WTC11 (cell line): ENCODE data around the gene IFITM2. TPM values are rescaled to one million over a fixed set of nuclear protein-coding genes. Genes with fewer than 3 reads are reported as not detected.

Source experiments
- ATAC-seq: fragments of 200-7000 bp; cut with Tn5 transposase; 2 replicates; pipeline ENCODE4 v1.10.0; 2021; ENCODE audit warnings: mild to moderate bottlenecking, moderate library complexity
- CTCF ChIA-PET: fragments of 300-600 bp; sonication (Branson Sonifier 250); formaldehyde crosslinking; loops from one replicate; lab custom pipeline; 2021; ENCODE audit warnings: antibody characterized with exemption; lab: Charles Lee
- POLR2A ChIA-PET: fragments of 350-600 bp; sonication (Branson Sonifier 250); formaldehyde crosslinking; loops from one replicate; lab custom pipeline; 2021; ENCODE audit warnings: antibody characterized with exemption; lab: Charles Lee
- DNase-seq: peaks from one replicate; pipeline ENCODE4 v3.0.0; 2021; ENCODE audit warnings: low spot score
- H3K27ac Mint-ChIP-seq: 2 replicates; pipeline ENCODE4 v1.8.0; 2021; ENCODE audit warnings: mixed read lengths
- H3K27me3 Mint-ChIP-seq: 2 replicates; pipeline ENCODE4 v1.8.0; 2021; ENCODE audit warnings: low read depth, mild to moderate bottlenecking, moderate library complexity, mixed read lengths
- H3K36me3 Mint-ChIP-seq: 2 replicates; pipeline ENCODE4 v1.8.0; 2021; ENCODE audit warnings: mixed read lengths
- H3K4me1 Mint-ChIP-seq: 2 replicates; pipeline ENCODE4 v1.8.0; 2022; ENCODE audit warnings: mixed read lengths
- H3K4me3 Mint-ChIP-seq: 2 replicates; pipeline ENCODE4 v1.8.0; 2021; ENCODE audit warnings: mild to moderate bottlenecking, moderate library complexity, mixed read lengths
- H3K9me3 Mint-ChIP-seq: 2 replicates; pipeline ENCODE4 v1.8.0; 2021; ENCODE audit warnings: mixed read lengths
- ATF2 ChIP-seq: sonication (generic); formaldehyde crosslinking; IDR thresholded peaks from 2 replicates; pipeline ENCODE4 v1.8.1; 2022; ENCODE audit warnings: low read depth, missing genetic modification reagents, borderline replicate concordance
- CREM ChIP-seq: sonication (generic); formaldehyde crosslinking; IDR thresholded peaks from 2 replicates; pipeline ENCODE4 v1.8.1; 2022; ENCODE audit warnings: mild to moderate bottlenecking, missing genetic modification reagents, moderate library complexity
- FOXJ3 ChIP-seq: sonication (generic); formaldehyde crosslinking; IDR thresholded peaks from 2 replicates; pipeline ENCODE4 v1.9.0; 2021; ENCODE audit warnings: missing genetic modification reagents, mild to moderate bottlenecking, borderline replicate concordance
- FOXP1 ChIP-seq: sonication (generic); formaldehyde crosslinking; IDR thresholded peaks from 2 replicates; pipeline ENCODE4 v1.8.0; 2022; ENCODE audit warnings: missing genetic modification reagents, mild to moderate bottlenecking, moderate library complexity, borderline replicate concordance
- HMGA2 ChIP-seq: fragments of 250-450 bp; sonication (Bioruptor Pico); IDR thresholded peaks from 2 replicates; pipeline ENCODE4 v1.4.0; 2021; ENCODE audit warnings: mild to moderate bottlenecking, moderate library complexity
- JAZF1 ChIP-seq: fragments of 250-450 bp; sonication (Bioruptor Pico); IDR thresholded peaks from 2 replicates; pipeline ENCODE4 v1.9.0; 2021; ENCODE audit warnings: moderate library complexity, mild to moderate bottlenecking, inconsistent platforms
- MYBL2 ChIP-seq: sonication (generic); formaldehyde crosslinking; IDR thresholded peaks from 2 replicates; pipeline ENCODE4 v1.8.1; 2023; ENCODE audit warnings: mild to moderate bottlenecking, moderate library complexity, missing genetic modification reagents
- NR1H2 ChIP-seq: sonication (generic); formaldehyde crosslinking; IDR thresholded peaks from 2 replicates; pipeline ENCODE4 v1.9.0; 2021; ENCODE audit warnings: mild to moderate bottlenecking, moderate library complexity, missing genetic modification reagents
- SP1 ChIP-seq: sonication (generic); formaldehyde crosslinking; conservative IDR thresholded peaks from 2 replicates; pipeline ENCODE4 v1.8.1; 2022; ENCODE audit warnings: missing genetic modification reagents
- STAT6 ChIP-seq: sonication (generic); formaldehyde crosslinking; conservative IDR thresholded peaks from 2 replicates; pipeline ENCODE4 v1.8.1; 2023; ENCODE audit warnings: mild to moderate bottlenecking, low read depth, missing genetic modification reagents, moderate library complexity
- TCF7 ChIP-seq: sonication (generic); formaldehyde crosslinking; IDR thresholded peaks from 2 replicates; pipeline ENCODE4 v1.8.0; 2022; ENCODE audit warnings: mild to moderate bottlenecking, low read depth, missing genetic modification reagents, moderate library complexity
- ZNF138 ChIP-seq: sonication (generic); formaldehyde crosslinking; conservative IDR thresholded peaks from 2 replicates; pipeline ENCODE4 v1.8.1; 2022; ENCODE audit warnings: mild to moderate bottlenecking, moderate library complexity, missing genetic modification reagents
- total RNA-seq: library from RNA; stranded (reverse); gene quantifications from 3 replicates; pipeline ENCODE4 v1.2.3, GENCODE V29; 2021
- TF ChIP-seq, protein P1 (sequence below): sonication (generic); formaldehyde crosslinking; IDR thresholded peaks from 2 replicates; pipeline ENCODE4 v1.8.0; 2022; ENCODE audit warnings: mild to moderate bottlenecking, missing genetic modification reagents
- TF ChIP-seq, protein P2 (sequence below): fragments of 250-450 bp; sonication (Bioruptor Pico); IDR thresholded peaks from 2 replicates; pipeline ENCODE4 v2.1.2; 2022; ENCODE audit warnings: mild to moderate bottlenecking, moderate library complexity
- TF ChIP-seq, protein P3 (sequence below): sonication (generic); formaldehyde crosslinking; IDR thresholded peaks from 2 replicates; pipeline ENCODE4 v1.8.0; 2022; ENCODE audit warnings: missing genetic modification reagents

The IFITM2 gene
- total RNA-seq, 1 experiment from 2014 or later, result 436 TPM

GRCh38 chr11:350723-351255 lies 43.2 kb downstream of the IFITM2 start (continued):
- no peak for TF ChIP-seq STAT6 (CRISPR knock-in tag)
- no peak for TF ChIP-seq ATF2
- TF ChIP-seq, protein P1, sequence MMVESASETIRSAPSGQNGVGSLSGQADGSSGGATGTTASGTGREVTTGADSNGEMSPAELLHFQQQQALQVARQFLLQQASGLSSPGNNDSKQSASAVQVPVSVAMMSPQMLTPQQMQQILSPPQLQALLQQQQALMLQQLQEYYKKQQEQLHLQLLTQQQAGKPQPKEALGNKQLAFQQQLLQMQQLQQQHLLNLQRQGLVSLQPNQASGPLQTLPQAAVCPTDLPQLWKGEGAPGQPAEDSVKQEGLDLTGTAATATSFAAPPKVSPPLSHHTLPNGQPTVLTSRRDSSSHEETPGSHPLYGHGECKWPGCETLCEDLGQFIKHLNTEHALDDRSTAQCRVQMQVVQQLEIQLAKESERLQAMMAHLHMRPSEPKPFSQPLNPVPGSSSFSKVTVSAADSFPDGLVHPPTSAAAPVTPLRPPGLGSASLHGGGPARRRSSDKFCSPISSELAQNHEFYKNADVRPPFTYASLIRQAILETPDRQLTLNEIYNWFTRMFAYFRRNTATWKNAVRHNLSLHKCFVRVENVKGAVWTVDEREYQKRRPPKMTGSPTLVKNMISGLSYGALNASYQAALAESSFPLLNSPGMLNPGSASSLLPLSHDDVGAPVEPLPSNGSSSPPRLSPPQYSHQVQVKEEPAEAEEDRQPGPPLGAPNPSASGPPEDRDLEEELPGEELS, result no peak
- no peak for TF ChIP-seq FOXP1
- TF ChIP-seq, protein P2, sequence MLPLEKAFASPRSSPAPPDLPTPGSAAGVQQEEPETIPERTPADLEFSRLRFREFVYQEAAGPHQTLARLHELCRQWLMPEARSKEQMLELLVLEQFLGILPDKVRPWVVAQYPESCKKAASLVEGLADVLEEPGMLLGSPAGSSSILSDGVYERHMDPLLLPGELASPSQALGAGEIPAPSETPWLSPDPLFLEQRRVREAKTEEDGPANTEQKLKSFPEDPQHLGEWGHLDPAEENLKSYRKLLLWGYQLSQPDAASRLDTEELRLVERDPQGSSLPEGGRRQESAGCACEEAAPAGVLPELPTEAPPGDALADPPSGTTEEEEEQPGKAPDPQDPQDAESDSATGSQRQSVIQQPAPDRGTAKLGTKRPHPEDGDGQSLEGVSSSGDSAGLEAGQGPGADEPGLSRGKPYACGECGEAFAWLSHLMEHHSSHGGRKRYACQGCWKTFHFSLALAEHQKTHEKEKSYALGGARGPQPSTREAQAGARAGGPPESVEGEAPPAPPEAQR, result no peak
- no peak for TF ChIP-seq JAZF1
- TF ChIP-seq, protein P3, sequence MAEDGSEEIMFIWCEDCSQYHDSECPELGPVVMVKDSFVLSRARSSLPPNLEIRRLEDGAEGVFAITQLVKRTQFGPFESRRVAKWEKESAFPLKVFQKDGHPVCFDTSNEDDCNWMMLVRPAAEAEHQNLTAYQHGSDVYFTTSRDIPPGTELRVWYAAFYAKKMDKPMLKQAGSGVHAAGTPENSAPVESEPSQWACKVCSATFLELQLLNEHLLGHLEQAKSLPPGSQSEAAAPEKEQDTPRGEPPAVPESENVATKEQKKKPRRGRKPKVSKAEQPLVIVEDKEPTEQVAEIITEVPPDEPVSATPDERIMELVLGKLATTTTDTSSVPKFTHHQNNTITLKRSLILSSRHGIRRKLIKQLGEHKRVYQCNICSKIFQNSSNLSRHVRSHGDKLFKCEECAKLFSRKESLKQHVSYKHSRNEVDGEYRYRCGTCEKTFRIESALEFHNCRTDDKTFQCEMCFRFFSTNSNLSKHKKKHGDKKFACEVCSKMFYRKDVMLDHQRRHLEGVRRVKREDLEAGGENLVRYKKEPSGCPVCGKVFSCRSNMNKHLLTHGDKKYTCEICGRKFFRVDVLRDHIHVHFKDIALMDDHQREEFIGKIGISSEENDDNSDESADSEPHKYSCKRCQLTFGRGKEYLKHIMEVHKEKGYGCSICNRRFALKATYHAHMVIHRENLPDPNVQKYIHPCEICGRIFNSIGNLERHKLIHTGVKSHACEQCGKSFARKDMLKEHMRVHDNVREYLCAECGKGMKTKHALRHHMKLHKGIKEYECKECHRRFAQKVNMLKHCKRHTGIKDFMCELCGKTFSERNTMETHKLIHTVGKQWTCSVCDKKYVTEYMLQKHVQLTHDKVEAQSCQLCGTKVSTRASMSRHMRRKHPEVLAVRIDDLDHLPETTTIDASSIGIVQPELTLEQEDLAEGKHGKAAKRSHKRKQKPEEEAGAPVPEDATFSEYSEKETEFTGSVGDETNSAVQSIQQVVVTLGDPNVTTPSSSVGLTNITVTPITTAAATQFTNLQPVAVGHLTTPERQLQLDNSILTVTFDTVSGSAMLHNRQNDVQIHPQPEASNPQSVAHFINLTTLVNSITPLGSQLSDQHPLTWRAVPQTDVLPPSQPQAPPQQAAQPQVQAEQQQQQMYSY (CRISPR knock-in tag), result no peak
- no peak for TF ChIP-seq SP1 (CRISPR knock-in tag)
- TF ChIP-seq TCF7 (CRISPR knock-in tag), result no peak

DNA sequence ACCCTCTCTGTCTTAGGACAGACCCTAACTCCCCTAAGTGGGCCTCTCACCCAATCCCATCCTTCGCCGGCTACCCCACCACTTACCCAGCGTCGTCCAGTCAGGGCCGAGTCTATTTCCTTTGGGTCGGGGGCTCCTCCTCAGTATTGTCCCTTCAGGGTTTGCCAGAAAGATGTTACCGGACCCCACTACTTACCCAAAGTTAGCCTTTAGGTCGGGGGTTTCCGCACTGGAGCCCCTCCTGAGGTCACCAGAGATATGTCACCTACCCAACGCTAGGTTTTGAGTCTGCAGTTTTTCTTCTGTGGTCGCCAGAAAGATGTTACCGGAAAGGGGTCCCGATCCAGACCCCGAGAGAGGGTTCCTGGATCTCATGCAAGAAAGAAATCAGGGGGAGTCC lies 43.8 kb downstream of the IFITM2 start:
- POLR2A ChIA-PET, result no interaction called here
- no peak overlapping the region for H3K4me3 Mint-ChIP-seq
- CTCF ChIA-PET, result no interaction called here
- peaks cover 38% of the 10 kb centered on the region for H3K4me1 Mint-ChIP-seq
- peaks cover 5% of the 10 kb centered on the region; the same call in 1 of the 2 replicates for H3K9me3 Mint-ChIP-seq
- H3K27ac Mint-ChIP-seq, result no peak overlapping the region
- no peaks in the 10 kb centered on the region for H3K36me3 Mint-ChIP-seq
- no peak for TF ChIP-seq MYBL2 (CRISPR knock-in tag)
- TF ChIP-seq CREM (CRISPR knock-in tag), result no peak
- no peak for TF ChIP-seq ZNF138 (CRISPR knock-in tag)
- TF ChIP-seq, protein P1, result no peak
- no peak for TF ChIP-seq HMGA2 (CRISPR knock-in tag)
- no peak for TF ChIP-seq FOXJ3
- no peak for TF ChIP-seq NR1H2 (CRISPR knock-in tag)
- ATAC-seq (no peak), DNase-seq (no peak)
- peaks cover 5% of the 10 kb centered on the region for H3K27me3 Mint-ChIP-seq
